ENCODE results near the gene NRAS.

NRAS gene

DNA sequence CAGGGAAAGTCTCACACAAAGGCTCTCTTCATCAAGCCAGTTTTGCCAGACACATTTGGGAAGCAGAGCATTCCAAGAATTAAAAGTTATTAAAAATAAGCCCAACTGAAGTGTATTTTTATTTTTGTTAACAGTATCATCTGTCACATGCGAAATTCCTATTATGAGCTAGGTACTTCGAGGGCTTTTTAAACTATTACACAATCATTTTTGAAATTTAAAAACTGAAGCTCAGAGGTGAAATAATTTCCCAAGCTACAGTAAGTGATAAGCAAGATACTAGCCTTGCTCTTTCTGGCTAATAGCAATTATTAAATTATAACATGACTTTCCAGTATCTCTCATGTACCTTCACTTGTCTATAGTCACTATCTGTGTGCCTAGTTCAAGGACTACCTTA lies 12.0 kb upstream of the NRAS start:
- no peak for DNase-seq (ENCODE audit: low read depth)

DNA sequence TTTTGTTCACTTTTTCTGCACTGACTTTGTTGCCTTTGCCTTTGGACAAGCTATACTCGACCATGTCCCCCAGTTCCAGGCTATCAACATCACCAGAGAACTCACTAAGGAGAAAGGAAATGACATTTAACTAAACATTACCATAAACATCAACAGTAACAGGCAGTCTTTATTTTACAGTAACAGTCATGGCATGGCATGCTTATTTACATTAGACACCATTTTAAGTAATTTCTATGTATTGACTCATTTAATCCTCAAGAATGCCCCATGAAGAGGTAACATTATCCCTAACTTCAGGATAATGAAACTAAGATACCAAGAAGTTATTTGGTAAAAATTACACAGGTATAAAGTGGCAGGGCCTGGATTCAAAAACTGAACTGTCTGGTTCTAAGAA lies 8.7 kb upstream of the NRAS start:
- peak; percentile 3 for DNase-seq (ENCODE audit: low read depth)

DNA sequence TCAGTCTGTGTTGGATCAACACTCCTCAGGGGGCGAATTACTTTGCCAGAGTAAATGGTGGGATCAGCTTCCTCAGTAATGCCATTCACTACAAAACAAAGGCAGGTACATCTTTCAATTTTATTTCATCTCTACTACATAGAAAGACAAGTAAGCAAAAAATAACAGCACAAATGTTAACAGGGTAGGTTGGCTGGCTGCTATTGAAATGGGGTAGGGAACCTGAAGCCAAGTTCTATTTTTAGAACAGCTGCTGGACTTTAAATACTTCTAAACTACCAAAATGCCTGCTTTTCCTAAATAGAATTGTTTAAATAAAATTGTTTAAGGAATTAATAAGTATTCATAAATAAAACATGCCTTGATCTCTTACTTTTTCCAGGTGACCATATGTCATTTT lies 7.3 kb upstream of the NRAS start:
- no peak for DNase-seq (ENCODE audit: low read depth)

DNA sequence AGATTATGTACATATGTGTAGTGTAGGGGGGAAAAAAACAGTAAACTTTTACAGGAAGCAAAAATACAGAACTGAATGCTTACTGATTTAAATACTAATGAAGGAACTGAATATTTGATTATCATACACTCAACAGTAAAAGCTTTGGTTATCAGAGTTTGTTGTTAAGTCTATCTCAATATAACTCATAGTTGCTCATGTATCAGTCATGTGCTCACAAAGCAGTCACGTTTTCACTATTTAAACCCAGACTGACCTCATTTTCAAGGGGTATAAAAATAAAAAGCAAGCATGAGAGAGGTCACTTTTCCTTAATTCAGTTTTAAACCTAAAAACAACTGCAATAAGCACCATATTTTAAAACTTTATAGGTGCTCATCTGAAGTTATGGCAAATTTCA lies 6.9 kb upstream of the NRAS start:
- no peak for DNase-seq (ENCODE audit: low read depth)

DNA sequence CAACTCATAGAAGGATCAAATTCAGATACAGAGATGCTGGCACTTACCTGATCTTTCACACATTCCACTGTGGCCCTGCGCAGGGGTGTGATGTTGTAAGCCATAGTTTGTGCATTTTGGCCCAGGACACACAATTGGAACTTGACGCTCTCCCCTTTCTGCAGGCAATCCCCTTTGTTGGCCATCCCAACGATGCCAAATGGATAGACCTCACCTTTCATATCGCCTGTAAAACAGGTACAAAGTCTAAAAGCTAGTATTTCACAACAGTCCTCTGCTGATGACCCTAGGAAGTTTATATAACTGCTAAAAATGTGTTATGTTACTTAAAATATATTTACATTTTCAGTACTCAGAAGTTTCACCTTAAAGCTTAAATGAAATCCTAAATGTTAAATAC lies 3.9 kb upstream of the NRAS start:
- no peak for DNase-seq (ENCODE audit: low read depth)

DNA sequence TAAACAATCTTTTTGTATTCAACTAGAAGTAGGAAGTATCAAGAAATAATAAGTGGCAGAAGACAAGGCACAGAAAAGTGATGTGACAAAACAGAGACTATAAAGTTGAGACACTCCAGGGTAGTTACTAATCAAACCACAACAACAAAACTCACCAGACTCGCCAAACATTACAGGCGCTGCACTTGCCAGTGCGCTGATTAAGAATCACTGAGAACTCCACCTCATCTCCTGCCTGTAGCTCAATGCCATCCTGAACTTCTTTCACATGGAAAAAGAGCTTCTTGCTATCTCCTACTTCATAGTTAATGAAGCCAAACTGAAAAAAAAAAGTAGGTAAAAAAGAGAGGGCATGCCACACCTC lies 2.8 kb upstream of the NRAS start:
- peak; percentile 21 for DNase-seq (ENCODE audit: low read depth)

DNA sequence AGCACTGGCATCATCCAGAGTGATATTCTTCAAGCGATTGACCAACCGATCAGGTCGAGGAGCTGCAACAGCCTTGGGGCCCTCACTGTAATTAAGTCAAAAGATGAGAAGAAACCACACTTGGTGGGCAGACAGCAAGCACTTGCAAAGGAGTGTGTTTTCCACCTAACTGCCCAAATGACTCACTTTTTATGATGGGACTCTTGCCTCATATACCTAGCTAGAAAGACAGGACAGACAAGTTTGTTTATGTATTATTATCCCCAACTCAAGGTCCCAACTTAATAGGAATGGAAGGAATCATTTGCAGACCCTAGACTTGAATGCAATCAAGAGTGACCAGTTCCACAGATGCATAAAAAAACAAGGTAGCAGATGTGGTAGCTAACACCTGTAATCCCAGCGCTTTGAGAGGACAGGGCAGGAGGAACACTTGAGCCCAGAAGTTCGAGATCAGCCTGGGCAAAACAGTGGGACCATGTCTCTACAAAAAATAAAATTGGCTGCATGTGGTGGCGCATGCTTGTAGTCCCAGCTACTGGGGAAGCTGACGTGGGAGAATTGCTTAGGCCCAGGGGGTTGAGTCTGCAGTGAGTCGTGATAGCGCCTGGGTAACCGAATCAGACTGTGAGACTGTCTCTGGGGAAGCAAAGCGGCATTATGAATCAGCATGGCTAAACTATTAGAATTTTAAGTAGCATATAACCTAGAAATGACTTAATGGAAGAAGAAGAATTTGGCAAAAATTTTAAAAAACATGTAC lies 2.3 kb upstream of the NRAS start:
- DNase-seq (ENCODE audit: low read depth), result peak; percentile 57

DNA sequence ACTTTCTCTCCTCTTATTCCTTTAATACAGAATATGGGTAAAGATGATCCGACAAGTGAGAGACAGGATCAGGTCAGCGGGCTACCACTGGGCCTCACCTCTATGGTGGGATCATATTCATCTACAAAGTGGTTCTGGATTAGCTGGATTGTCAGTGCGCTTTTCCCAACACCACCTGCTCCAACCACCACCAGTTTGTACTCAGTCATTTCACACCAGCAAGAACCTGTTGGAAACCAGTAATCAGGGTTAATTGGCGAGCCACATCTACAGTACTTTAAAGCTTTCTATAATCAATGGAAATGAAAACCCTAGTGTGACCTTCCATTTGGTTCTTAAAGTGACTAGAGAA lies 643 bp downstream of the NRAS start:
- DNase-seq (ENCODE audit: low read depth), result no peak

DNA sequence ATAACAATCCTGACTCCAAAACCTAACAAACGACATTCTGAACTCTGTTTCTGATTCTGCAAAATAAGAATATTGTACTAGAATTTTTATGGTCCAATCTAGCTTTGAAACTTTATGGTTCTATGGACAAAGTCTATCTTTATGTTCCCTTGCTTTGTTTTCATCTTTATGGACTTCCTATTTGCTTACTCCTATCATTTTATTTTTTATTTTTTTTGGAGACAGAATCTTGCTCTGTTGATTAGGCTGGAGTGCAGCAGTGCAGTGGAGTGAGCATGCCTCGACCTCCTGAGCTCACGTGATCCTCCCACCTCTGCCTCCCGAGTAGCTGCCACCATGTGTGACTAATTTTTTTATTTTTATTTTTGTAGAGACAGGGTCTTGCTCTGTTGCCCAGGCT lies 3.6 kb downstream of the NRAS start:
- DNase-seq (ENCODE audit: low read depth), result no peak

DNA sequence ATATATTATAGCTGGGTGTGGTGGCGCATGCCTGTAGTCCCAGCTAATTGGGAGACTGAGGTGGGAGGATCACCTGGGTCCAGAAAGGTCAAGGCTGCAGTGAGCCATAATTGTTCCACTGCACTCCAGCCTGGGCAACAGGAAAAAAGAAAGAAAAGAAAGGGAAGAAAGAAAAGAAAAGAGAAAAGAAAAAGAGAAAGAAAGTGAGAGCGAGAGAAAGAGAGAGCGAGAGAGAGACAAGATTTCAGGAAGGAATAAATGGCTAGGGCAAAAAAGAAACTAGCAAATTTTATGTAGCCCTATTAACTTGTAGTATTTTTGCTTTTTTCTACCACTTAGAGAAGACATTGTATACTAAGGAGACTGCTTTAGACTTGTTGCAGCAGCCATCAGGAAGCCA lies 6.2 kb downstream of the NRAS start:
- DNase-seq (ENCODE audit: low read depth), result no peak

DNA sequence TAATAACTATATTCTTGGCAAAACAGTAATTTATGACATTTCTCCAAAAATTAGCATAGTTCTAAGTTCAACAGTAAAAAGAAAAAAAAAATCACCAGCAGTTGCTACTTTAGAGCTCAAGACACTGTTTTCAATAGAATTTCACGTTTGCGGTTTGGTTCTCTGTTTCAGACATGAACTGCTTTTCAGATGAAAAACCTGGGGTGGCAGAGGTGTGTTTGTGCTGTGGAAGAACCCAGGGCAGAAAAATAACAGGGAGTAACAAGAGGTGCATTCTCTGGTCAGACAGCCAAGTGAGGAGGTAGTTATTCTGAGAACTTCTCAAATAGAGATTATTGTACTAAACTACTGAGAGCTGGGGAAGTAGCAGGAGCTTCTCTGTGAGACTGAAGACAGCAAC lies 9.0 kb downstream of the NRAS start:
- no peak for DNase-seq (ENCODE audit: low read depth)

DNA sequence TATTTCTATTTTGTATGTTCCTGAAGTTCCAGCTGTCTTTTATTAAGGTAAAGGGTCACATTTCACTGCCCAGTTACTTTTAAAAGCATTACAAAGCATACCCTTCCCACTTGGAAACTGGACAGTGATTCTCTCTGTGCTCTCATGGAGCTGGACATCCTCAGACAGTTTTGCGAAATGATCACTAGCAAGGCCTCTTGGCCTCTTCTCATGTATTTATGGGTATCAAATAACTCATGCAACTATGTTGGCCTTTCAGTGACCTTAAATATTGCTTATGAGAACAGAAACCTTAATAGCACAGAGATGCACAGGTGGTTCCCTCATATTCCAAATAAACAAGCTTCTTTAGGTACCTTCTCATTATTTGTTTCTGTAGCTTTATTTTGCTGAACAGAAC lies 13.3 kb downstream of the NRAS start:
- no peak for DNase-seq (ENCODE audit: low read depth)

DNA sequence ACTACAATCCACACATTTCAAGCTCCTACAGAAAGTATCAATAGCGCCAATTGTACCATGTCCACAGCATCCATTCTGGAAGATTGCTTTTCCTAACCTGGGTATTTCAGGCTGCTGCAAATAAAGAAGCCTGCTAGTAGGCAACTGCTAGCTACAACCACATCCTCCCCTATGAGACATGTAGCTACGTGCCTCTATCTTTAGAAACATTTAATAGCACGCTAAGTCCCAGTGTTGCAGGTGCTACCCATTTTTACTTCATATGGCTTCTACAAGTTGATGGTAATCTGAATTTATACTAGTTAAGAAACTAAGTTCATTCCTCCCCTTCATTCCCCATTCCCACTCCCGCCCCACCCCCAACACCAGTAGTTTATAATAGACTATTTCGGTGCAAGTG lies 13.8 kb downstream of the NRAS start:
- DNase-seq (ENCODE audit: low read depth), result no peak

DNA sequence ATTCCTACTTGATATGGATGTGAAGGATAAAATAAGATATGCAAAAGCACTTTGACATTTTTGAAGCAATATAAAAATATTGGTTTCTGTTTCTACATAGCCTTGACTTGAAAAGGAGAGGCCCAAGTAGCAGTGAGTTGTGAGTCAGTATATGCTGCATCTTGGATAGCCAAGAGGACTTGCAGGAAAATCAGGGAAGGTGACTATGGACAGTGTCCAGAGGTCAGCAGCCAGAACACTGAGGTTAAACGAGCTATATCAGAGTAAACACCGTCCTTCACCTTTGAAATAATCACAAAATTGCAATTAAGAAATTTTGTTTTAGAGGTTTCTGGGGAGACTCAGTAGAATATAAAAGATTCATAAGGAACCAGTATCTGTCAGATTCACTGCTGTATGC lies 14.6 kb downstream of the NRAS start:
- no peak for DNase-seq (ENCODE audit: low read depth)

DNA sequence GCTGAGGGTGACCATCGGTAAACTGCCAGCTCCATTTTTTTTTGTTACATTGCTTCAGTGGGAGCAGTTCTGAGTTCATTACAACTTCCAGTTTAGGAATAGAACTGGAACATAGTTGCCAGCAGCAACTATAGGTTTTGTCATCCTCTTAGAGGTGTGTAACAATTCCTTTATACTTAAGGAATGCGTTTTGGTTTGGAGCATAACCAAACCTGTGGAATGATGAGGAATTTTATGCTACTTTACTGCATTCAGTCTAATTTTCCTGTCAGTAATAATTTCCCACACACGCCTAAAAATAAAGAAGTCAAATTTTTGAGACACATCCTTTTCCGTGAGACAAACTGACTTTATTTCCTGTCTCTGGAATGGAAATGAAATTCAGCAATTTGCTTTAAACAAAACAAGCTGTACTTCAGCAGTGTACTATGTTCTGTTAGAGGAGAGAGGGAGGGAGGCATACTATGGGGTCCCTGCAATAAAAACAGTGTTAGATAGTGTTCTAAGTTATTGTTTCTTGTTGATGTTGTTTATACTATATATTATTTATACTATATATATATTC lies 16.5 kb downstream of the NRAS start:
- peak; percentile 29 for DNase-seq (ENCODE audit: low read depth)

DNA sequence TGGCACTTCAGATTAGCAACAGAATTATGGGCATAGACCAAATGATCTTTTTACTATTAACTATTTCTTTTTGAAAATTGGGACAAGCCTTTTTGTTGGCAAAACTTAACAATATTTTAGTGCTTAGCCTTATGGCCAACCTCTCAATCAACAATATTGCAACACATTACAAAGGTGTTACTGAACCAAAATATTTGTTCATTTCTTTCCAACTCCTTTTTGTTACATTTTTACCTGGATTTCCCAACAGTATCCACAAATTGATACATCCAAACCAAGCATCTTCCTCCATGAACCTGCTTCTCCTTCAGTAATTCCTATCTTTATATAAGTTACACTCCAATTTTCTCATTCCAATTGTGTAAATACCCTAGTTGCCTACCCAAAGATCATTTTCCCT lies 19.8 kb downstream of the NRAS start:
- no peak for DNase-seq (ENCODE audit: low read depth)

DNA sequence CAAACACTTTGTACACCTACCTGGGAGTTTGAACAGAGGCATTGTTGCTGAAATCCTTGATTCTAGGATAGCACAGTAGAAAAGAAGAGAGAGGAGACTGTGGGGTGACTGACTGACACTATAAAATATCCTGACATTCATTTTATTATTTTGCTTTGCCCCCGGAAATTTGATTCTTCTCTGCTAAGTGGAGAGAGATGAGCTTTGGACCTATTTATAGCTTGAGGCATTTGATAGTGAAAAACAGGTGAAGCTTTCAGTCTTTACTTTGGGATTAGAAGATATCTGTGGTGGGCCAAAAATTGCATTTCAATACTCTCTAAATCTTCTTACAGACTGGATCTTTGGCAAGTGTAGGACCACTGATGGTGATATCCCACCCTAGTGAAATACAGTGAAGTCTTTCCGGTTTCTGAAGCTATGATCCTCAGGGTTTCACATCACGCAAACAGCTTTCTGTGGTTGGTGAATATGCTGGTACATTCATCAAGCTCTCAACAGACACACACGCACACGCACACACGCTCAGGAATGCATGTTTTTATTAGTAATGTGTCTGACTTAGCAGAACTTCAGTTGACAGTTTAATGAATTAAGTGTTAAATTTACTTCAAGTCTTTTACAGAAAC lies 21.0 kb downstream of the NRAS start, which contains the start of gene AMPD1:
Gene AMPD1 (minus strand): TSS at position 117 of the 629 bp plus-strand sequence. CDS start 75 bp downstream, at position 42.
- DNase-seq (ENCODE audit: low read depth), result peak; percentile 54

DNA sequence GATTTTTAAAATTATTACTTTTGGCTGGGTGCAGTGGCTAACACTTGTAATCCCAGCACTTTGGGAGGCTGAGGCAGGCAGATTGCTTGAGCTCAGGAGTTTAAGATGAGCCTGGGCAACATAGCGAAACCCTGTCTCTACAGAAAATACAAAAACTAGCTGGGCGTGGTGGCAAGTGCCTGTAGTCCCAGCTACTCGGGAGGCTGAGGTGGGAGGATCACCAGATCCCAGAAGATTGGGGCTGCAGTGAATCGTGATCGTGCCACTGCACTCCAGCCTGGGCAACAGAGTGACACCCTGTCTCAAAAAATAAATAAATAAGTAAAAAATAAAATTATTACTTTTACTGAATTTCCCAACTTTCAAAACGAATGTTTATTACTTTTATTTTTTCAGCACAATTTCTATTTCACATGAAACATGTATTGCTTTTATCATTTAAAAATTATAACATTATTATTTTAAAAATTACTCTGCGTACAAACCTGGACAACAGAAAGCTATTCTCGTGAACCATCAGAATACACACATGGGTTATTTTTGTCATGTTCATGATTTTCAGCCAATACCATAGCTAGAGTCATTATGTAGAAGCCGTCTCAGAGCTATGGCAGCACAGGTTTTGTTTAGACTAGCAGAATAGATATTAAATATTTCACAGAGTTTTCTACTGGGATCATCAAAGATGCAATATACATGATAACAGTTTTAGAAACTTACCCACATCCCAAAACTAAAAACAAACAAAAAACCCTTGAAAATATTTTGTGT lies 21.8 kb downstream of the NRAS start:
- DNase-seq (ENCODE audit: low read depth), result no peak

DNA sequence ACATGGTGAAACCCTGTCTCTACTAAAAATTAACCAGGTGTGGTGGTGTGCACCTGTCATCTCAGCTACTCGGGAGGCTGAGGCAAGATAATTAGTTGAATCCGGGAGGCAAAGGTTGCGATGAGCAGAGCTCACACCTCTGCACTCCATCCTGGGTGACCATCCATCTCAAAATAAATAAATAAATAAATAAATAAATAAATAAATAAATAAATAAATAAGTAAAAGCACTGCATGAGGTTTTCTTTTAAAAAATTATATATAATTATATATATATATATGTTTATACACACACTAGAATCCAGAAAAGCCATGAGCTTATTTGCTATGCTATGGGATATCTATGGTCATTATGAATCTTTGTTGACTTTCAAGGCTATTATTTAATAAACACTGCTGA lies 23.6 kb downstream of the NRAS start:
- no peak for DNase-seq (ENCODE audit: low read depth)

DNA sequence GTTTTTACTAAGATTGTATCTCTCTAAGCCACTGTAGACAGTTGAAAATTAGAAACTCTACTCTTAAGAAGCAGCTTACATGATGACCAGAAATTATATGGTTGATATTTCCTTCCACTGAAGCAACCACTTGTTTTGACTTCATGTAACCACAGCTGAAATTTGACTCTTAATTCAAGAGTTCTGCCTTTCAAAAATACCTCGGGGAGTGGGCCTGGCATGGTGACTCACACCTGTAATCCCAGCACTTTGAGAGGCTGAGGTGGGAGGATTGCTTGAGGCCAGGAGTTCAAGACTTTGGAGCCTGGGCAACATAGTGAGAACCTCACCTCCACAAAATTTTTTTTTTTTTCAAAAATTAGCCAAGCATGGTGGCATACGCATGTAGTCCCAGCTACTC lies 25.5 kb downstream of the NRAS start:
- no peak for DNase-seq (ENCODE audit: low read depth)

DNA sequence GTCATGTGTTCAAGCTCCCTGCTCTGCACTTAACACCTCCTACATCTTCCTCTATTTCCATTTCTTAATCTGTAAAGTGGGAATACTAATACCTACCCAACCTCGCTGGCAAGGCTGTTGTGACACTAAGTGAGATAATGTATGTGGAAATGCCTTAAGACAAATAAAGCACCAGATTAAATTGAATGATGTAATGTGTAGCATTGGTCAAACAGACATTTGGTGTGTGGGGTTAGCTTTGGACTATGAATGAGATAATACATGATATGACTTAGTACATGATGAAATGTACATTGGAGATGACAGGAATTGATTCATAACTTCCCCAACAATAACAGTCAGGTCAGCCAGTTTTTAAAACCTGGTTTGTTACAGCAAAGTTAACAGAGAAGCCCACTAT lies 26.4 kb downstream of the NRAS start:
- no peak for DNase-seq (ENCODE audit: low read depth)

DNA sequence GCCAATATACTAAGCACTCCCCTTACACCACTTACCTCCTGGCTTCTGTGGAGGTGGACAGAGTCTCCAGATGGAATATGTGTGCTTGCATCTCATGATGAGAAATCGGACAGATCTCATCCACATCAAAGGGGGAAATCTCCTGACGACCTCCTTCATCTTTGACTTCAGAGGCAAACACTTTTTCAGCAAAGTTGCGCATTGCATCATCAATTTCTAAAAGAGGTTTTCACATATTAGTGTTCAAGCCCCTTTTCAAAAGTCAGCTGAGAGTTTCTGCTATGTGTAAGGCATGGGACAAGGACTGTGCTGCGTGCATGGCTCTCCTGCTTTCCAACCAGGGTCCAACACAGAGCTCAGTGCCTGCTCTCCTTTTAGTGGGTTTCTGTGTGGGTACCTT lies 28.0 kb downstream of the NRAS start:
- DNase-seq (ENCODE audit: low read depth), result no peak

DNA sequence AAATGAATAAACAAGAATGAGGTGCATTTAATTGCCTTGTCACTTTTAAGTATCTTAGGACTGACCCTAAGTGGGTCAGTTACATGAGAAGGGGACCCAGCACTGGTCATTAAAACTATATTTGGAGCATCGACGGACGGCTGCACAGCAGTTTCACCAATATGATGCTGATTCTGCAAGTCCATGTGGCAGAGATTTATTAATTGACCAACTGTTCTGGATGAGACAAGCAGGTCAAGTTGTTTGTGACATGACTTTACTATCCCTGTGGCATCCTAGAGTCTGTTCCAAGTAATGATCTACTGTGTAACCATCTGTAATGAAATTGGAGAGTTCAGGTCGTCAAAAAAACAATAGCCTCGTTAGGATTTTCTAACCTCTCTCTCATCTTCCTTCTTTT lies 30.7 kb downstream of the NRAS start:
- DNase-seq (ENCODE audit: low read depth), result no peak

Data from EH (cell line).